GM12865 (cell line): ENCODE results near the gene HPSE2.

Experiments used
- DNase-seq: peaks from one replicate; pipeline ENCODE4 v3.0.0; 2010; ENCODE audit warnings: low read depth
- H3K4me3 ChIP-seq: 2 replicates; pipeline ENCODE4 v1.5.1; 2011; ENCODE audit warnings: mild to moderate bottlenecking, low read depth, low read length, control low read depth
- TF ChIP-seq, protein P1 (sequence below): IDR thresholded peaks from 2 replicates; pipeline ENCODE4 v1.5.1; 2011; ENCODE audit warnings: low read length, control low read depth, low read depth, inconsistent platforms; ENCODE audit not compliant: insufficient read depth; ENCODE audit errors: missing control alignments

HPSE2 gene

DNA sequence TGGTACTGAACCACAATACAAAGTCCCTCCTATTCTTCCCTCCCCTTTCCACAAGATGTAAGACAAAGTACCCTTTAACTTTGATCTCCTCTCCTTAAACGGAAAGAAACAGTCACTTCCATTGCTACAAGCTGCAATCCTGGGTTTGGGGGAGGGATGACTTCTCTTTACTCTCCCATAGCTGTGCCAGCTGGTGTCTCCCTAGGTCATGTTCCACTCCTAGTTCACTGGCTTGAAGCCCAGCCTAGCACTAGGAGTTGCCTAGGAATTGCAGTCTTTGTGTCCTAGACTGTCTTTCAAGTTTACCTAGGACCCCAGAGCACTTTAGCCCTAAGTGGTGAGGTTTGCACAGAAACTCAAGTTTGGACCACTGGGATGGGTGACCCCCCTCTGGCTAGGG lies 311.1 kb downstream of the HPSE2 start:
- no peak for DNase-seq
- TF ChIP-seq, protein P1, sequence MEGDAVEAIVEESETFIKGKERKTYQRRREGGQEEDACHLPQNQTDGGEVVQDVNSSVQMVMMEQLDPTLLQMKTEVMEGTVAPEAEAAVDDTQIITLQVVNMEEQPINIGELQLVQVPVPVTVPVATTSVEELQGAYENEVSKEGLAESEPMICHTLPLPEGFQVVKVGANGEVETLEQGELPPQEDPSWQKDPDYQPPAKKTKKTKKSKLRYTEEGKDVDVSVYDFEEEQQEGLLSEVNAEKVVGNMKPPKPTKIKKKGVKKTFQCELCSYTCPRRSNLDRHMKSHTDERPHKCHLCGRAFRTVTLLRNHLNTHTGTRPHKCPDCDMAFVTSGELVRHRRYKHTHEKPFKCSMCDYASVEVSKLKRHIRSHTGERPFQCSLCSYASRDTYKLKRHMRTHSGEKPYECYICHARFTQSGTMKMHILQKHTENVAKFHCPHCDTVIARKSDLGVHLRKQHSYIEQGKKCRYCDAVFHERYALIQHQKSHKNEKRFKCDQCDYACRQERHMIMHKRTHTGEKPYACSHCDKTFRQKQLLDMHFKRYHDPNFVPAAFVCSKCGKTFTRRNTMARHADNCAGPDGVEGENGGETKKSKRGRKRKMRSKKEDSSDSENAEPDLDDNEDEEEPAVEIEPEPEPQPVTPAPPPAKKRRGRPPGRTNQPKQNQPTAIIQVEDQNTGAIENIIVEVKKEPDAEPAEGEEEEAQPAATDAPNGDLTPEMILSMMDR: no peak
- no peak overlapping the region for H3K4me3 ChIP-seq

GRCh38 chr10:98921316-98921715 lies 314.3 kb downstream of the HPSE2 start:
- TF ChIP-seq, protein P1: no peak
- no peak overlapping the region for H3K4me3 ChIP-seq

DNA sequence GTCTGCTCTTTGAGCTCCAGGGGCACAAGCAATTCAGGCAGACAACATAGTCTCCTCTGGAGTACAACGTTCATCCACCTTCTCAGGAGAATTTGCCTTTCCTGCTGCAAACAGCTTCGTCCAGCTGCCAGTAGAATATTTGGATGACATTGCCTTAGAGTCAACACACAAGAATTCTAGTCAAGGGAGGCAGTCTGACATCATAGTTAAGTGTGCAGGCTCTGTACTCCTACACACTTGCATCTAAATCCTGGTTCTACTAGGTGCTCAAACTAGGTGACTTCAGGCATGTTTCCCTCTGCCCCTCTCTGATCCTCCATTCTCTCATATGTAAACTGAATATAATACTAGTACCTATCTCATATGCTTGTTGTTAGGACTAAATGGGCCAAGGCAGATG lies 314.8 kb downstream of the HPSE2 start:
- TF ChIP-seq, protein P1: no peak
- no peak for DNase-seq
- no peak overlapping the region for H3K4me3 ChIP-seq

More at GRCh38 chr10:98921316-98921715, 314.3 kb downstream of the HPSE2 start:
- no peak for DNase-seq

DNA sequence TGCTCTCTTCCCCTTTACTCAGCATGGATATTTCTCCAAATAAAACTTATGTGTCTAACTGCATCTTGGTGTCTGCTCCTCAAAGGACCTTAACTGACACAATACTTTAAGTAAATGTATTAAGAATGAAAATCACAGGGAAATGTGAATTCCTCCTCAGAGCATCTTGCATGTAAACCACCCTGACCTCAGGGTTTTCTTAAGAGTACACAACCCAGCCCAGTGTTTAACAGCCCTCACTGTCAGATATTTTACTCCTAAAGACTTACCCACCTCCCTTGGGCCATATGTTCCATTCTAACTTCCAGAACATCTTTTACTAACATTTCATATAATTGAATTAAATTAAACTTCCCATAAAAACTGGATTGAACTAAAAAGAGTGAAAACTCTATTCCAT lies 315.3 kb downstream of the HPSE2 start:
- no peak overlapping the region for H3K4me3 ChIP-seq
- TF ChIP-seq, protein P1: no peak
- no peak for DNase-seq

DNA sequence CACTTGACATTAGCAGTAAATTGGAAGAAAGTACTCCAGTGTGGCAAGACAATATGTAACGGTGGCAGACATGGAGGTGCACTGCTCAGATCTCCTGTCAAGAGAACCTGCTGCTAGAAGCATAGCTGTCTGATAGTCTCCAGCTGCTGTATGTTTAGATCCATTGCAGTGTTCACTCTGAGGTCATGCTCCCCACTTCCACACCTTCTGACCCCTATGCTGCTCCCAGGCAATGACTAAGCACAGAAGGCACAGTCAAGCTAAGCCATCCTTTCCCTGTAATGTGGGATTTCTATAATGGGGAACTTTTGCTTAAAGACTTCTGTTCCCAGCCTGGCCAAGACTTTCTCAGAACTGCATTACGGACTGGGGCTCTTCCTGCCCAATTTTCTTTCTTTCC lies 315.8 kb downstream of the HPSE2 start:
- no peak overlapping the region for H3K4me3 ChIP-seq
- TF ChIP-seq, protein P1: no peak
- DNase-seq: no peak

GRCh38 chr10:98917828-98918227 lies 317.8 kb downstream of the HPSE2 start:
- no peak overlapping the region for H3K4me3 ChIP-seq
- TF ChIP-seq, protein P1: no peak
- no peak for DNase-seq

GRCh38 chr10:98916526-98917125 lies 319.0 kb downstream of the HPSE2 start:
- DNase-seq: no peak
- H3K4me3 ChIP-seq: no peak overlapping the region
- TF ChIP-seq, protein P1: no peak
